ENCODE data around the gene CASP2. TPM values are rescaled to one million over a fixed set of nuclear protein-coding genes. Genes with fewer than 3 reads are reported as not detected.
"Not testable (repeated sequence)": the region's sequence is repeated elsewhere in the genome, so short reads cannot be mapped to it uniquely, and the experiment has no call there.

Gene CASP2
- polyA plus RNA-seq (2013, experiment 1 of 2; ENCODE audit: insufficient read length) = 24.7 TPM
- 17.1 TPM for polyA plus RNA-seq (2013, experiment 2 of 2; ENCODE audit: insufficient read length)

DNA sequence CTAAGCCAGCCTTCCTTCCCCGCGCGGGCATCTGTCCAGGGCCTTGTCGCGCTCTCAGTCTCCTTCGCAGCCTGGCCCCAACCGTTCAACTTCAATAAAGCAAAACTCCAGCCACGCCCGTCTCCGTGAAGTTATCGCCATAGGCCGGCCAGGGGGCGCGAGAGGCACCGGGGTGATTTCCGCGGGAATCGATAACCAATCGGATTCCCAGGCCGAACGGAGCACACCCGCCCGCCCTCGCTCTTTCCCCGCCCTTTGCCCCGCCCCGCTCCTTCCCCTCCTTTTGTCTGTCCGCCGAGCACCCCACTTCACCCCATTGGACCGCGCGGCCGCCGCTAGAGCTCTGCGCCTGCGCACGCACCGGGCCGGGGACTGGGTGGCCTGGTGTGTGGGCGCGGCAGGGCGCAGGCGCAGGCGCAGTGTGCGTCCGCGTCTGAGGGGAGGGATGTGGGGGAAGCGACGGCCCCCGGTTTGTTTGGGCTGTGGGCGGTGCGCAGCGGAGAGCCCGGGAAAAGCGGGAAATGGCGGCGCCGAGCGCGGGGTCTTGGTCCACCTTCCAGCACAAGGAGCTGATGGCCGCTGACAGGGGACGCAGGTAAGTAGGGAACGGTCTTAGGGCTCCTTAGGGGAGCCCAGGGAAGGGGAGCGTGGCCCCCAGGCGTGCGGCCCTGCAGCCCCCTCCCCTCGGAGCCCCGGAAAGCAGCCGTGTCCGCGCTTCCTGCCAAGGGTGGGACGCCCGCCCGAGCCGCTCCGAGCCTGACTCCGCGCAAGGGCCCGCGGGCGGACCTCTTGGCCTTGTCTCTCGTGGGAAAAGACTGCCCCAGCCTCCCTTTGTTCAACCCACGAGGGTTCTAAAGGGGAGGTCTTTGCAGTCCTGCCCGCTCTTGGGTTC lies at the start of gene CASP2:
TSS of gene CASP2 (plus strand) at position 417 of the 892 bp plus-strand sequence. CDS start at position 522, 105 bp downstream.
- DNase-seq = peak; percentile 96

DNA sequence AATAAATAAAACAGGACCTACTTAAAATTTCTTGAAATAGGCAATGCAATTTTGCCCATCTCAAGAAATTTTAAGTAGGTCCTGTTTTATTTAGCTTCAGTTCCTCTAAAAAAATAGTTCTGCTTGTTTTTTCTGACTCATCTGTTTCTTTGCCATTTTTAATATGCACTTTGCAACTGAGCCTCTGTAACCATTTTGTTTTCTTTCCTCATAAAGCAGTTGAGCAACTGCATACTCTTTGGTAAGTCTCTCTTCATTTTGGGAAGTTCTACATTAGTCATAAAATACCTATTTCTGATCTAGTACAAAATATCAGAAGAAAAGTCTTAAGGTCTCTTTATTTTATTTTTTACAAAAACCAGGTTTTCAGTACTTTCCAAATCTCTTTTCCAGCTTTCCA lies 48.3 kb upstream of the CASP2 start:
- DNase-seq = peak; percentile 56

DNA sequence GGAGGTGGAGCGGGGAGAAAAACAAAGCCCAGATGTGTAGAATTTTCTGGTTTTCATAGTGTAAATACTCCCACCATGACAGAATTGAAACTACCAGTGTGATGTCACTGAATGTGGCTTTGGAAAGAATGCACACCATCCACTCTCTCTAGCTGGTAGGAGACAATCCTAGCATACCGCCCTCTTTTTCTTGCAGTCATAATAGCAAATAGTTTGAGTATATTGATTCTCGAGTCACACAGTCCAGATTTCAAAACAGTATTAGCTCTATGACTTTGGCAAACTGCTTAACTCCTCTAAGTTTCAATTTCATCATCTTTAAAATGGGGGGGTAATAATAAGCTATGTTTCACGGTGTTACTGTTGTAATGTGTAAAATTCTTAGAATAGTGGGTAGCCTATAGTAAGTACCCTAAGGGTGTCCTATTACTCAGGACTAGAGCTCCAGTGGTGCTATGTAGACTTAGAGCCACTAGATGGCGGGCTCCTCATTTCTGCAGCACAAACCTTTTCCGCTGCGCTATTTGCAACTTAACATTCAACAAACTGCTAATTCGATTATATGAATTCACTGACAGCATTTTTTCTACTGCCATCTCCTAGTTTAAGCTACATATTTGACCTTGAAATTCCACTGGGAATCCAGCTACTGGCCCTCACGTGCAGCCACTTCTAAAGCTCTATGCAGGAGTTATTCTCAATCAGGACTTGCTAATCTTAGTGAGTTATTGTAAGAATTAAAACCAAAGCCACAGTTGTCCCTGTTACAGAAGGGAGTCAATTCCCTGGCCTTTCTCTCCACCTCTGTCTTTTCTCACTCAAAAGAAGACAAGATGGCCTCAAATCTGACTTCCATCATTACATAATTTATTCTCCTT lies 47.6 kb upstream of the CASP2 start:
- peak; percentile 96 for DNase-seq

DNA sequence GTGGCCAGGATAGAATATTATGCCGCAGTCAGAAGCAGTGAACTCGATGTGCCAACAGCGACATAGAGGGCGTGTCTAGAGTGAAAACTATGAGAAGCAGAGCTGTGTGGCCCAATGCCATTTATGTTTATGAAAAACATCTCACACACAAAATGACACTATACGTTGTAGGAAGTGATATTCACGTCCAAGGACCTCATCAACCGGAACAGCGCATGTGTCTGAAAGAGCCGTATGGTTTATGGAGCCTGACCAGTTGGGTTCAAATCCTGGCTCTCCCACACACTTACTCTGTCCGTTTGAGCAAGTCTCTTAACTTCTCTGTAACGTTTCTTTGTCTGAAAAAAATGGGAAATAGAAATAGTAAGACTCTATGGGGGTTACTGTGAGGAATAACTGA lies 45.8 kb upstream of the CASP2 start:
- no peak for DNase-seq

DNA sequence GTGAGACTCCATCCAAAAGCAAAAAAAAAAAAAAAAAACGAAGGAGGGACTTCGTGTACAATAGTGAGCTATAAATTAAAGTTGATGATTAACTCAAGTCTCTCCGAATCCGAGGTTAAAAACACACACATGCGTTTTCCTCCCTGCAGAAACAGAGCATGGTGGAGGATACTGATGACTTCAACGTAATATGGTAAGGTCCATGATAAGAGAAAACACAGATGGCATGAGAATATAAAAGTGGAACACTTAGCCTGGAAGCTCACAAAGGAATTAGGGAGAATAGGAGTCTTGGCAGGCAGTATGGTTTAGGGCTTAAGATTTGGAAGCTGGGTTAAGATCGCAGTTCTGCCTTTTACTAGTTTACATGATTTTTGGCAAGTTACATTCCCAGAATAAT lies 45.0 kb upstream of the CASP2 start:
- no peak for DNase-seq

DNA sequence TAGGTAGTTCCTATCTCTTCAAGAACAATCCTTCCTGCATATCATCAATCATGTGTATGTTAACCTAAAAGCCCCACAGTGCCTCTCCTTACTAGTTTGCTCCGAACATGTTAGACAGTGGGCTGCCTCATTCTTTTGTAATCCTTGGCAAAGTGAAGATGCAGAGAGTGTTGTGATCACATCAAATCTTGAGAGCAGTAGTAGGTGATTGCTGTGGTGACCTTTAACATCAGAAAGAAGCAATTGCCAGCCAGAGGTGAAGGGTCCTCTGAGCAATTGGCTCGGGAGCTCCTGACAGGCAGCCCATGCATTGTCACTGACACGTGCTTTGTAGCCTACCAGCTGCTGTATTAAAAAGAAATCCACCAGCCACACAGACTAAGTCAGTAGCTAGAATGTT lies 44.5 kb upstream of the CASP2 start:
- DNase-seq = no peak

DNA sequence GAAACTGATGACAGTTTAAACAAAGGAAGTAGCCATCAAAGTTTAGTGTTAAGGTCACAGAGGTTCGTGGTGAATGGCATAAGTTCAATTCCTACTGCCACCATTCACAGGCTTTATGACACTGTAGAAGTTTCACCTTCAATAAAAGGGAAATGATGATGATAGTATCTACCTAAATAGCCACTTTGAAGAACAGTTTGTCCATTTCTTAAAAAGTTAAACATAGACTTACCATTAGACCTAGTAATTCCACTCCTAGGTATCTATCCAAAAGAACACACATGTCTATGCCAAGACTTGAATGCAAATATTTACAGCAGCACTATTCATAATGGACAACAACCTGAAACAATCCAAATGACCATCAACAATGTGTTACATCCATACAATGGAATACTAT lies 43.8 kb upstream of the CASP2 start:
- no peak for DNase-seq

DNA sequence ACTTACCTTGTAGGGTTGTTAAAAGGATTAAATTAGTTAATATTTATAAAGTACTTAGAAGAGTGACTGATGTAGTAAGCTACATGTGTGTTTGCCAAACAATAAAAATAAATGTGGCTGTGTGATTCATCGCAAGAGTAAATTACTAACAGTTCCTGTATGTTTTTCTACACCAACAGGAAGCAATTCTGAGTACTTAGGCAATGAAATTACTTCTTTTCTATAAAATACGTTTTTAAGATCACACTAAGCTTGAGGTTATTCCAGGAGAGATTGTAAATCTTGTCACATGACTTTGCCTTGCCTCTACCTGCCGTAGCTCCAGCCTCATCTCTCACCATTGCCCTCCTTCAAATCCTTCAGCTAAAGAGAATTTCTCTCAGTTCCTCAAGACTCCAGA lies 43.0 kb upstream of the CASP2 start:
- peak; percentile 35 for DNase-seq

DNA sequence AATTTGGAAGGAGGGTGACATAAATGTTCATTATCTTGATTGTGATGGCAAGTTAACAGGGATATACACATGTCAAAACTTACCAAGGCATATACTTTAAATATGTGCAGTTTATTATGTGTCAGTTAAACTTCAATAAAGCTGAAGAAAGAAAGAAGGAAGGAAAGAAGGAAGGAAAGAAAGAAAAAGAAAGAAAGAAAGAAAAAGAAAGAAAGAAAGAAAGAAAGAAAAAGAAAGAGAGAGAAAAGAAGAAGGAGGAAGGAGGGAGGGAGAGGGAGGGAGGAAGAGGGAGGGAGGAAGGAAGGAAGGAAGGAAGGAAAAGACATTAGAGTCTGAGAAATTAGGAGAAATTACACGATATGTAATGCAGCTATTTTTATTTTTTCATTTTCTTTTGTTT lies 40.8 kb upstream of the CASP2 start:
- DNase-seq = no peak

DNA sequence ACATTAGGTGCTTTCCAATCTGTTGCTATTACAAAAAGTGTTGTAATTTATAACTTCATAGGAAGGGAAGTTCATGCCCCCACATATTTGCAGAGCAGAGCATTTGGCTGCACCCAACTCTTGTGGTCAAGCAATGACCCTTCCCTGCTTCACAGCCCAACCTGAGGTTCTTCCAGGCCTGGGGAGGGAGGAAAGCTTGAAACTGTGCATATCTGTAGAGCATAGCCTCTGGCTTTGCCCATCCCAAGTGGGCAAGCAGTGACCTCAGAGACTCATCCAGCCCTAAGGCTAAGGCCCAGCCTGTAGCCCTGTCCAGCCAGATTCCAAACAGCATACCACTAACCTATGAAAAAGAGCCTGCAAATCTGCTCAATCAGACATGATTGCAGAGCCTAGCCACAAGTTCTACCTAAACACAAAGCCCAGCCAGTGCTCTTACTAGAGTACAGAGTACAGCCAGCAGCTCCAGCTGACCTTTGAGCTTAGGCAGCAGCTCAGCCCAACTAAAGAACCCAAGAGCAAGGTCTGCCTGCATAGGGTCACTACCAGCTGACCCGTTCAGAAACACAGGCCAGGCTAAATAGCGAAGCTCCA lies 39.3 kb upstream of the CASP2 start:
- no peak for DNase-seq

DNA sequence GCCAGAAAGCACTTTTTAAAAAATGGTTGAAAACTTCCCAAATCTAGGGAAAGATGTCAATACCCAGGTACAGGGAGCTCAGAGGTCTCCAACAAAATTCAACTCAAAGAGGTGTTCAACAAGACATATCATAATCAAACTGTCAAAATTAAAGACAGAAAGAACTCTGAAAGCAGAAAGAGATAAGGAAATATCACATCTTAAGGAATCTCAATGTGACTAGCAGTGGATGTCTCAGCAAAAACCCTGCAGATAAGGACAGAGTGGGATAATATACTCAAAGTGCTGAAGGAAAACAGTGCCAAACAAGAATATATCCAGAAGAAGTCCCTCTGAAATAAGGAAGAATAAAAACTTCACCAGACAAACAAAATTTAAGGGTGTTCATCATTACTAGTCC lies 38.0 kb upstream of the CASP2 start:
- no peak for DNase-seq

DNA sequence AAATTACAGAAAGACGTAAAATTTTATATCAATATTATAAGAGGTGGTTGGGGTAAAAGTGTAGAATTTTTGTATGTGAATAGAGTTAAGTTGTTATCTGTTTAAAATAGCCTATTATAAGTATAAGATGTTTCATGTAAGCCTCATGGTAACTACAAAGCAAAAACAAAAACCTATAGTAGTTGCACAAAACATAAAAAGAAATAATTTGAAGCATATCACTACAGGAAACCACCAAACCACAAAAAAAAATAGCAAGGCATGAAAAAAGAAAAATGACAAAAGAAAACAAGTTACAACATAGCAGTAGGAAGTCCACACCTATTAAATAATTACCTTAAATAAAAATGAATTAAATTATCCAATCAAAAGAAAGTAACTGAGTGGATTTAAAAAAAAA lies 37.3 kb upstream of the CASP2 start:
- DNase-seq = no peak

DNA sequence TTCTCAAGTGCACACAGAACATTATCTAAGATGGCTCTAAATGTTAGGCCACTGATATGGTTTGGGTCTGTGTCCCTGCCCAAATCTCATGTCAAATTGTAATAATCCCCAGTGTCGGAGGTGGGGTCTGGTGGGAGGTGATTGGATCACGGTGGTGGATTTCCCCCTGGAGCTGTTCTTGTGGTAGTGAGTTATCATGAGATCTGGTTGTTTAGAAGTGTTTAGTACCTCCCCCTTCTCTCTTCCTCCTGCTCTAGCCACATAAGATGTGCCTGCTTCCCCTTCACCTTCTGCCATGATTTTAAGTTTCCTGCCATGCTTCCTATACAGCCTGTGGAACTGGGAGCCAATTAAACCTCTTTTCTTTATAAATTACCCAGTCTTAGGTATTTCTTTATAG lies 36.1 kb upstream of the CASP2 start:
- DNase-seq = no peak

DNA sequence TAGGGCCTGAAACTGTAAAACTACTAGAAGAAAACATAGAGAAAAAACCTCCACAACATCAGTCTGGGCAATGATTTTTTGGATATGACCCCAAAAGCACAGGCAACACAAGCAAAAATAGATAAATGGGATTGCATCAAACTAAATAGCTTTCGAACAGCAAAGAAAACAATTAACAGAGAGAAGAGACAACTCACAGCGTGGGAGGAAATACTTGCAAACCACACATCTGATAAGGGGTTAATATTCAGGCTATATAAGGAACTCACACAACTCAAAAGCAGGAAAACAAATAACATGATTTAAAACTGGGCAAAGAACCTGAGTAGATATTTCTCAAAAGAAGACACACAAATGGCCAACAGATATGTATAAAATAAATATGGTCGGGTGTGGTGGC lies 32.6 kb upstream of the CASP2 start:
- peak; percentile 32 for DNase-seq

DNA sequence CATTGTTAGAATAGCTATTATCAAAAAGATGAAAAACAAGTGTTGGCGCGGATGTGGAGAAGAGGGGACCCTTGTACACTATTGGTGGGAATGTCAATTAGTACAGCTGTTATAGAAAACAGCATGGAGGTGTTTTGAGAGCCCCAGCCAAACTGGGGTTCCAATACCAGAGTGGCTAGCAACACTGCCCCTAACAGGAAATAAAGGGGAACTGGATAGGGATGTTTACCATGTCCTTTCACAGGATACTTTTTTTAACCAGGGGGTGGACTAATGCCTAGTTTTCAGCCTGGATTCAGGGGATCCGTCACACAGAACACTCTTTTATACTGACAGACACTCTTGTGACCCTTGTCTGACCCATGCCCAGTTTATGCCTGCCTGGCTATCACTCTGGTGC lies 31.8 kb upstream of the CASP2 start:
- DNase-seq = no peak

DNA sequence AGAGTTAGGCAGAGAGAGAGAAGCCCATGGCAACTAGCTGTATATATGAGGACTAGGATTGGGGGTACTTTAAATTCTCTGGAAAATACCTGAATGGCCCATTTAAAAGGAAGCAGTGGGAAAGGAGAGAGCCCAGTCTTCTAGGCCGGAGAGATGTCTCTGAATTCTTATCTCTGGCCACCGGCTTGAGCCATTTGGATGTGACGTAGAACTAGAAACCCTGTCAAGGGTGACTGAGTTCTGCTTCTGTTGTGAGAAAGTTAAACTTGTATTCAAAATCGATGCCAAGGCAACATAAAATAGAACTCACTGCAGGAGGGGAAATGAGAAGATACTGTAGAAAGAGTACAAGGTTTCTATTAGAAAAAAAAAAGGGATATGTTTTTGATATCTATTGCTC lies 31.2 kb upstream of the CASP2 start:
- DNase-seq = no peak

DNA sequence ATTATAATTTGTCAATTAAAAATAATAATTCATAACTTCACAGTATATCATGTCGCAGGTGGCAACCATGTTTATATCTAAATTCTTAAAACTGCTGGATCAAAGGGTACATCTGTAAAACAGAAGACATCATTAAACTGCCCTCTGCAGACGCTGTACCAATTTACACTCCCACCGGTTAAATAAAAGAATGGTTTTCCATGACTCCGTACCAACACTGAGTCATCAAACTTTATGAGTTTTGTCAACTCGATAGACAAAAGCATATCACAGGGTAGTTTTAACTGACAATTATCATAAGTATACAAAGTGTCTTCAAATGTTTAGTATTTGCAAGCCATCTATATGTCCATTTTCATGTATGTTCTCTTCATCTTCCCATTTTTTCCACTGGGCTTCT lies 30.6 kb upstream of the CASP2 start:
- DNase-seq = no peak

DNA sequence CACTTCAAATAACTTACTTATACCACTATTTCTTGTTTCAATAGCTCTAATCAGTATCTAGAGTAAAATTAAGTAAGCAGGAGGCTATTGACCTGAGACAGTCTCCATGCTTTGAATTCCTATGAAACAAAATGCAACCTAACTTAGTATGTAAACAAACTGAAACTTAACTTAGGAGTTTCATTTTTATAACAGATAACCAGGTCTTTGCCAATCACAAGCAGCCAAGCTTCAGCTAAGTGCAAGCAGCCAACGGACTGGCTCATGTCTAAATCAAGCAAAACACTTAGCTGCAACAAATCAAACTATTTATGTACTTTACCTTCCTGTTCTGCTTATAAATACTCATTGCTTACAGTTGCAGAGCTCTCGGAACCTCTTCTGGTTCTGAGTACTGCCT lies 29.3 kb upstream of the CASP2 start:
- no peak for DNase-seq

DNA sequence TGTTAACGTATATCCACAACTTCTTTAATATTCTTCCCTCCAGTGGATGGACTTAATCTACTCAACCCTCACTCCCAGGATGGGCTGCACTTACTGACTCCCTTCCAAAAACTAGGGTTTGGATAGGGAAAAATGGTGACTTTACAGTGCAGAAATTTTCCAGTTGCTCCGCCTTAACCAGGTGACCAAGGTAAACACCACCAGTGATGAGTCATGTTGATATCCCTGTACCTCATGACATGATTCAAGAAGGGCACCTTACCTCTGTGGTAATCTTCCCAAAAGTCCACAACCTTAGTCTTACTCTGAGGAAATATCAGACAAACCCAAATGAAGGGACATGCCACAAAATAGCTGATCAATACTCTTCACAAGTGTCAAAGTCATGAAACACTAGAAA lies 28.4 kb upstream of the CASP2 start:
- no peak for DNase-seq

DNA sequence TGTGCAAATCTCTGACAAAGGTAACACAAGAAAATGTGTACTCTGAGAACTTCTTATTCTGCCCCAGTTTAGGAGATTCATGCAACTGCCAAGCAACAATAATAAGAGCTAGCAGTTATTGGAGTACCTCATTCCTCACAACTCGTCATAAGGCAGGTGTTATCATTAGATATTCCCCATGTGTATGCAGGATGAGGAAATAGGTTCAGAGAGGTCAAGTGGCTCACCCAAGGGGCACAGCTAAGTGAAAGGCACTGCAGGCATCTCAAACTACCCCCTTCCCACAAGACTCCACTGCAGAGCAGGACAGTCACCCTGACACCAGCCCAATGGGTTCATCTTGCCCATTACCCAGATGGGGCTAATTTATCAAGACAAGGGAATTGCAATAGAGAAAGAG lies 26.2 kb upstream of the CASP2 start:
- no peak for DNase-seq

DNA sequence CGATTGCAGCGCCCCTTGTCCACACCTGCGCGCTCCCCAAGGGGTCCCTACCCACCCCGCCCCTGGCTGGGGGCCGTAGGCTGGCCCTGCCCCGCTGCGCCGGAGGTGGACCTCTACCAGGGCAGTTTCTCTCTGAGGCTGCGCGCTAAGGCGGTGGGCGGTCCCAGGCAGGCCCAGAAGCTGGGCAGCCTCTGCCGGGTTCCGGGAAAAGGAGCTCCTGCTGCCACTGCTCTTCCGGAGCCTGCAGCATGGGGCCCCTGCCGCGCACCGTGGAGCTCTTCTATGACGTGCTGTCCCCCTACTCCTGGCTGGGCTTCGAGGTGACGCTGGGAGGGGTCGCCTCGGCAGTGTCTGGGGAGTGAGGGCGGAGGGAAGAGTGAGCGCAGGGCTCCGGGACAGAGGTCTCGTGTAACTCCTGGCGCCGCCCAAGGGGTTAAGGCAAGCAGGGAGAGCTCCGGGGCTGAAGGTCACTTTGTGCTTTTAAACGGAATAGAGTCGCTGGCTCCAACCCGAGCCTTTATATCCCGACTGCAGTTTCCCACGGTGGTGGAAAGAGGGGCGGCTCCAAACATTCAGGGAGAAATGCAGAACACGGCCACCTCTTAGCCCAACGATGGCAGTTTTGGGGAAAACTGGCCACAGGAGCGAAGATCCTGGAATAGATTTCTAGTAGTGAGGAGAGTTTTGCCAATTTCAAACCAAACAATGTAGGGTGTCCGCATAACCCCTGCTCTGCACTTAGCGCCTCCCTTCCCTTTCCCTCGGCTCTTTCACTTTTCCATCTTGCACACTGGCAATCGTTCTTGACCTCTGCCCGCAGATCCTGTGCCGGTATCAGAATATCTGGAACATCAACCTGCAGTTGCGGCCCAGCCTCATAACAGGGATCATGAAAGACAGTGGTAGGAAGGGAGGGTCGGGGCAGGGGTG lies 24.6 kb upstream of the CASP2 start, which contains the start of gene GSTK1:
TSS of gene GSTK1 (plus strand) at position 176 of the 930 bp plus-strand sequence. CDS start at position 249, 73 bp downstream.
- peak; percentile 69 for DNase-seq

DNA sequence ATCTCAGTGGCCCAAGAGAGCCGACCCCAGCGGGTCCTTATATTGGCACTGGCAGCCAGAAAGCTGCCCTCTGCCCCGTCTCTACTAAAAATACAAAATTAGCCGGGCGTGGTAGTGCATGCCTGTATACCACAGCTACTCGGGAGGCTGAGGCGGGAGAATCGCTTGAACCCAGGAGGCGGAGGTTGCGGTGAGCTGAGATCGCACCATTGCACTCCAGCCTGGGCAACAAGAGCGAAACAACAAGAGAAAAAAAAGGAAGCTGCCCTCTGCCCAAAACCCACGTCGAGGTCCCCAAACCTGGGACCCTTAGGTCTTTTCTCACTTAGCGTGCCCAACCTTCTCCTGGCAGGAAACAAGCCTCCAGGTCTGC lies 24.0 kb upstream of the CASP2 start:
- not testable (repeated sequence) for DNase-seq

Measured in fibroblast of skin of back (primary cell).